HEK293 (cell line): Measurements from ENCODE around the gene UBE2D2.

Source experiments
- KLF8 ChIP-seq: fragments of 450-650 bp; formaldehyde crosslinking; IDR thresholded peaks from 2 replicates; pipeline ENCODE4 v1.5.1; 2016; ENCODE audit warnings: missing biosample characterization, missing genetic modification characterization
- PRDM1 ChIP-seq: fragments of 450-650 bp; formaldehyde crosslinking; IDR thresholded peaks from 2 replicates; pipeline ENCODE4; 2016; ENCODE audit warnings: missing biosample characterization, missing genetic modification characterization
- RBAK ChIP-seq: fragments of 450-650 bp; formaldehyde crosslinking; IDR thresholded peaks from 2 replicates; pipeline ENCODE4 v1.5.1; 2016; ENCODE audit warnings: missing biosample characterization, missing genetic modification characterization
- REST ChIP-seq: fragments of 450-650 bp; formaldehyde crosslinking; IDR thresholded peaks from 2 replicates; pipeline ENCODE4 v1.5.1; 2016; ENCODE audit warnings: missing biosample characterization, missing genetic modification characterization
- SP7 ChIP-seq: fragments of 450-650 bp; formaldehyde crosslinking; IDR thresholded peaks from 2 replicates; pipeline ENCODE4 v1.5.1; 2016; ENCODE audit warnings: missing biosample characterization, missing genetic modification characterization
- ZBTB1 ChIP-seq: fragments of 450-650 bp; formaldehyde crosslinking; IDR thresholded peaks from 2 replicates; pipeline ENCODE4 v1.5.1; 2016; ENCODE audit warnings: missing biosample characterization, missing genetic modification characterization
- ZBTB7A ChIP-seq: fragments of 450-650 bp; formaldehyde crosslinking; IDR thresholded peaks from 2 replicates; pipeline ENCODE4 v1.5.1; 2016; ENCODE audit warnings: low read depth, missing biosample characterization, missing genetic modification characterization
- ZEB2 ChIP-seq: fragments of 450-650 bp; formaldehyde crosslinking; IDR thresholded peaks from 2 replicates; pipeline ENCODE4 v1.5.1; 2016; ENCODE audit warnings: missing biosample characterization, missing genetic modification characterization
- ZIC2 ChIP-seq: fragments of 450-650 bp; formaldehyde crosslinking; IDR thresholded peaks from 2 replicates; pipeline ENCODE4 v1.5.1; 2016; ENCODE audit warnings: missing biosample characterization, missing genetic modification characterization
- ZNF211 ChIP-seq: fragments of 450-650 bp; formaldehyde crosslinking; IDR thresholded peaks from 2 replicates; pipeline ENCODE4 v1.5.1; 2016; ENCODE audit warnings: low read depth, missing biosample characterization, missing genetic modification characterization
- ZNF423 ChIP-seq: fragments of 450-650 bp; formaldehyde crosslinking; IDR thresholded peaks from 2 replicates; pipeline ENCODE4 v1.5.1; 2016; ENCODE audit warnings: missing biosample characterization, missing genetic modification characterization
- ZNF544 ChIP-seq: fragments of 450-650 bp; formaldehyde crosslinking; IDR thresholded peaks from 2 replicates; pipeline ENCODE4 v1.5.0; 2017; ENCODE audit warnings: missing biosample characterization, missing genetic modification characterization
- ZNF548 ChIP-seq: fragments of 450-650 bp; formaldehyde crosslinking; IDR thresholded peaks from 2 replicates; pipeline ENCODE4 v1.5.1; 2016; ENCODE audit warnings: missing biosample characterization, missing genetic modification characterization
- ZNF560 ChIP-seq: fragments of 450-650 bp; formaldehyde crosslinking; IDR thresholded peaks from 2 replicates; pipeline ENCODE4 v1.5.1; 2017; ENCODE audit warnings: missing biosample characterization, missing genetic modification characterization, borderline replicate concordance
- ZNF623 ChIP-seq: fragments of 450-650 bp; formaldehyde crosslinking; IDR thresholded peaks from 2 replicates; pipeline ENCODE4 v1.5.1; 2016; ENCODE audit warnings: missing biosample characterization, missing genetic modification characterization
- ZNF639 ChIP-seq: fragments of 450-650 bp; formaldehyde crosslinking; IDR thresholded peaks from 2 replicates; pipeline ENCODE4 v1.5.1; 2016; ENCODE audit warnings: missing biosample characterization, missing genetic modification characterization
- ZNF747 ChIP-seq: fragments of 450-650 bp; formaldehyde crosslinking; IDR thresholded peaks from 2 replicates; pipeline ENCODE4 v1.5.1; 2016; ENCODE audit warnings: missing biosample characterization, missing genetic modification characterization
- ZNF76 ChIP-seq: fragments of 450-650 bp; formaldehyde crosslinking; IDR thresholded peaks from 2 replicates; pipeline ENCODE4; 2016; ENCODE audit warnings: low read depth, missing biosample characterization, missing genetic modification characterization, borderline replicate concordance
- ZNF777 ChIP-seq: fragments of 450-650 bp; formaldehyde crosslinking; IDR thresholded peaks from 2 replicates; pipeline ENCODE4 v1.5.1; 2017; ENCODE audit warnings: missing biosample characterization, missing genetic modification characterization, borderline replicate concordance
- TF ChIP-seq, protein P1 (sequence below): fragments of 450-650 bp; formaldehyde crosslinking; IDR thresholded peaks from 2 replicates; pipeline ENCODE4 v1.5.1; 2016; ENCODE audit warnings: missing biosample characterization, missing genetic modification characterization
- TF ChIP-seq, protein P2 (sequence below): fragments of 450-650 bp; formaldehyde crosslinking; IDR thresholded peaks from 2 replicates; pipeline ENCODE4 v1.5.1; 2016; ENCODE audit warnings: missing biosample characterization, missing genetic modification characterization
- TF ChIP-seq, protein P3 (sequence below): fragments of 450-650 bp; formaldehyde crosslinking; IDR thresholded peaks from 2 replicates; pipeline ENCODE4 v1.5.1; 2016; ENCODE audit warnings: missing biosample characterization, missing genetic modification characterization
- TF ChIP-seq, protein P4 (sequence below): fragments of 450-650 bp; formaldehyde crosslinking; optimal IDR thresholded peaks from 2 replicates; pipeline ENCODE3; 2016; ENCODE audit warnings: missing biosample characterization, mild to moderate bottlenecking, missing genetic modification characterization
- TF ChIP-seq, protein P5 (sequence below): fragments of 450-650 bp; formaldehyde crosslinking; conservative IDR thresholded peaks from 2 replicates; pipeline ENCODE4 v1.5.1; 2016; ENCODE audit warnings: low read depth, missing biosample characterization, missing genetic modification characterization

Gene UBE2D2

DNA sequence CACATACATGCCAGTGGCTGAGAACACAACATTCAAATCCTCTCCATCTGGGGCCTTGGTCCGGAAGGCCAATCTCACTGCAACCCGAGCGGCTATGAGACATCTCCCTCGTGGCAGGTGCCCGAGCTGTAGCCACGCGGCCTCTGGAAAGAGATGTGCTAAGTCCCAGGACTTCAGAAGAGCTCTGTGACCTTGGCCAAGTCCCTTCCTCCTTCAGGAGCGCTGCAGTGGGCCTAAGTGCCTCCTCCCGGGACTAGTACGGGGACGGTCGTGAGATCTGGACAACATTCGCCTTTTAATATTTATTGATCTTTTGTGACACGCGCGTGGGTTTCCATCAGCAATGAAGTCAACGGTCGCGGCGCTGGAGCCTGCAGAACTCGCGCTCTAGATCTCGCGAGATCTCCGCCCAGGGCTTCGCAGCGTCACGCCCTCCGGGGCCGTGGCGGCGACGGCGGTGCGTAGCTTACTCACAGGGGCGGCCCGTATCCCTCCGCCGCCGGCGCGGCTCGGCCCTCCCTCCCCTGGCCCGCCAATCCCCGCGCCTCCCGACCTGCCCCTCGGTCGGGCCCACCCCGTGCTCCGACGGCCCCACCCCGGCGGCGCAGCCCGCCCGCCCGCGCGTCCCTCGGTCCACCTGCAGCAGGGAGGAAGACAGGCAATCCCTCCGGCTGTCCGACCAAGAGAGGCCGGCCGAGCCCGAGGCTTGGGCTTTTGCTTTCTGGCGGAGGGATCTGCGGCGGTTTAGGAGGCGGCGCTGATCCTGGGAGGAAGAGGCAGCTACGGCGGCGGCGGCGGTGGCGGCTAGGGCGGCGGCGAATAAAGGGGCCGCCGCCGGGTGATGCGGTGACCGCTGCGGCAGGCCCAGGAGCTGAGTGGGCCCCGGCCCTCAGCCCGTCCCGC is at the start of gene UBE2D2 (continued):
- TF ChIP-seq SP7 (tag by site-specific recombination) (peak; percentile 40; the same call in 1 of the 2 replicates), ZNF76 (tag by site-specific recombination) (peak; percentile 83; the same call in 1 of the 2 replicates), ZNF548 (no peak), ZNF211 (no peak), ZNF544 (tag by site-specific recombination) (no peak), PRDM1 (no peak), ZNF623 (tag by site-specific recombination) (0 out of 2 replicates have a peak, but pooled peaks have one; percentile 19), REST (tag by site-specific recombination) (no peak), ZBTB7A (tag by site-specific recombination) (no peak), ZNF747 (tag by site-specific recombination) (no peak), KLF8 (tag by site-specific recombination) (peak; percentile 95), ZNF777 (peak; percentile 68; the same call in 1 of the 2 replicates), ZNF639 (tag by site-specific recombination) (0 out of 2 replicates have a peak, but pooled peaks have one; percentile 43), ZIC2 (tag by site-specific recombination) (0 out of 2 replicates have a peak, but pooled peaks have one; percentile 7), ZNF560 (tag by site-specific recombination) (no peak), ZEB2 (tag by site-specific recombination) (peak; percentile 66; the same call in 1 of the 2 replicates), RBAK (tag by site-specific recombination) (no peak), ZBTB1 (no peak), ZNF423 (no peak)
- TF ChIP-seq, protein P1, sequence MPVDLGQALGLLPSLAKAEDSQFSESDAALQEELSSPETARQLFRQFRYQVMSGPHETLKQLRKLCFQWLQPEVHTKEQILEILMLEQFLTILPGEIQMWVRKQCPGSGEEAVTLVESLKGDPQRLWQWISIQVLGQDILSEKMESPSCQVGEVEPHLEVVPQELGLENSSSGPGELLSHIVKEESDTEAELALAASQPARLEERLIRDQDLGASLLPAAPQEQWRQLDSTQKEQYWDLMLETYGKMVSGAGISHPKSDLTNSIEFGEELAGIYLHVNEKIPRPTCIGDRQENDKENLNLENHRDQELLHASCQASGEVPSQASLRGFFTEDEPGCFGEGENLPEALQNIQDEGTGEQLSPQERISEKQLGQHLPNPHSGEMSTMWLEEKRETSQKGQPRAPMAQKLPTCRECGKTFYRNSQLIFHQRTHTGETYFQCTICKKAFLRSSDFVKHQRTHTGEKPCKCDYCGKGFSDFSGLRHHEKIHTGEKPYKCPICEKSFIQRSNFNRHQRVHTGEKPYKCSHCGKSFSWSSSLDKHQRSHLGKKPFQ (tag by site-specific recombination), result no peak
- TF ChIP-seq, protein P2, sequence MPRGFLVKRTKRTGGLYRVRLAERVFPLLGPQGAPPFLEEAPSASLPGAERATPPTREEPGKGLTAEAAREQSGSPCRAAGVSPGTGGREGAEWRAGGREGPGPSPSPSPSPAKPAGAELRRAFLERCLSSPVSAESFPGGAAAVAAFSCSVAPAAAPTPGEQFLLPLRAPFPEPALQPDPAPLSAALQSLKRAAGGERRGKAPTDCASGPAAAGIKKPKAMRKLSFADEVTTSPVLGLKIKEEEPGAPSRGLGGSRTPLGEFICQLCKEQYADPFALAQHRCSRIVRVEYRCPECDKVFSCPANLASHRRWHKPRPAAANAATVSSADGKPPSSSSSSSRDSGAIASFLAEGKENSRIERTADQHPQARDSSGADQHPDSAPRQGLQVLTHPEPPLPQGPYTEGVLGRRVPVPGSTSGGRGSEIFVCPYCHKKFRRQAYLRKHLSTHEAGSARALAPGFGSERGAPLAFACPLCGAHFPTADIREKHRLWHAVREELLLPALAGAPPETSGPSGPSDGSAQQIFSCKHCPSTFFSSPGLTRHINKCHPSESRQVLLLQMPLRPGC (tag by site-specific recombination), result 0 out of 2 replicates have a peak, but pooled peaks have one; percentile 56
- TF ChIP-seq, protein P3, sequence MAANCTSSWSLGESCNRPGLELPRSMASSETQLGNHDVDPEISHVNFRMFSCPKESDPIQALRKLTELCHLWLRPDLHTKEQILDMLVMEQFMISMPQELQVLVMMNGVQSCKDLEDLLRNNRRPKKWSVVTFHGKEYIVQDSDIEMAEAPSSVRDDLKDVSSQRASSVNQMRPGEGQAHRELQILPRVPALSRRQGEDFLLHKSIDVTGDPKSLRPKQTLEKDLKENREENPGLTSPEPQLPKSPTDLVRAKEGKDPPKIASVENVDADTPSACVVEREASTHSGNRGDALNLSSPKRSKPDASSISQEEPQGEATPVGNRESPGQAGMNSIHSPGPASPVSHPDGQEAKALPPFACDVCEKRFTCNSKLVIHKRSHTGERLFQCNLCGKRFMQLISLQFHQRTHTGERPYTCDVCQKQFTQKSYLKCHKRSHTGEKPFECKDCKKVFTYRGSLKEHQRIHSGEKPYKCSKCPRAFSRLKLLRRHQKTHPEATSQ (tag by site-specific recombination), result no peak
- TF ChIP-seq, protein P4, sequence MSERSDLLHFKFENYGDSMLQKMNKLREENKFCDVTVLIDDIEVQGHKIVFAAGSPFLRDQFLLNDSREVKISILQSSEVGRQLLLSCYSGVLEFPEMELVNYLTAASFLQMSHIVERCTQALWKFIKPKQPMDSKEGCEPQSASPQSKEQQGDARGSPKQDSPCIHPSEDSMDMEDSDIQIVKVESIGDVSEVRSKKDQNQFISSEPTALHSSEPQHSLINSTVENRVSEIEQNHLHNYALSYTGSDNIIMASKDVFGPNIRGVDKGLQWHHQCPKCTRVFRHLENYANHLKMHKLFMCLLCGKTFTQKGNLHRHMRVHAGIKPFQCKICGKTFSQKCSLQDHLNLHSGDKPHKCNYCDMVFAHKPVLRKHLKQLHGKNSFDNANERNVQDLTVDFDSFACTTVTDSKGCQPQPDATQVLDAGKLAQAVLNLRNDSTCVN (tag by site-specific recombination), result peak; percentile 77
- TF ChIP-seq, protein P5, sequence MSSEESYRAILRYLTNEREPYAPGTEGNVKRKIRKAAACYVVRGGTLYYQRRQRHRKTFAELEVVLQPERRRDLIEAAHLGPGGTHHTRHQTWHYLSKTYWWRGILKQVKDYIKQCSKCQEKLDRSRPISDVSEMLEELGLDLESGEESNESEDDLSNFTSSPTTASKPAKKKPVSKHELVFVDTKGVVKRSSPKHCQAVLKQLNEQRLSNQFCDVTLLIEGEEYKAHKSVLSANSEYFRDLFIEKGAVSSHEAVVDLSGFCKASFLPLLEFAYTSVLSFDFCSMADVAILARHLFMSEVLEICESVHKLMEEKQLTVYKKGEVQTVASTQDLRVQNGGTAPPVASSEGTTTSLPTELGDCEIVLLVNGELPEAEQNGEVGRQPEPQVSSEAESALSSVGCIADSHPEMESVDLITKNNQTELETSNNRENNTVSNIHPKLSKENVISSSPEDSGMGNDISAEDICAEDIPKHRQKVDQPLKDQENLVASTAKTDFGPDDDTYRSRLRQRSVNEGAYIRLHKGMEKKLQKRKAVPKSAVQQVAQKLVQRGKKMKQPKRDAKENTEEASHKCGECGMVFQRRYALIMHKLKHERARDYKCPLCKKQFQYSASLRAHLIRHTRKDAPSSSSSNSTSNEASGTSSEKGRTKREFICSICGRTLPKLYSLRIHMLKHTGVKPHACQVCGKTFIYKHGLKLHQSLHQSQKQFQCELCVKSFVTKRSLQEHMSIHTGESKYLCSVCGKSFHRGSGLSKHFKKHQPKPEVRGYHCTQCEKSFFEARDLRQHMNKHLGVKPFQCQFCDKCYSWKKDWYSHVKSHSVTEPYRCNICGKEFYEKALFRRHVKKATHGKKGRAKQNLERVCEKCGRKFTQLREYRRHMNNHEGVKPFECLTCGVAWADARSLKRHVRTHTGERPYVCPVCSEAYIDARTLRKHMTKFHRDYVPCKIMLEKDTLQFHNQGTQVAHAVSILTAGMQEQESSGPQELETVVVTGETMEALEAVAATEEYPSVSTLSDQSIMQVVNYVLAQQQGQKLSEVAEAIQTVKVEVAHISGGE (tag by site-specific recombination), result 0 out of 2 replicates have a peak, but pooled peaks have one; percentile 22
